GM12878 (cell line): ENCODE data around the gene HNRNPR. TPM values are rescaled to one million over a fixed set of nuclear protein-coding genes. Genes with fewer than 3 reads are reported as not detected.

Source experiments
- ATAC-seq: fragments of 200-7000 bp; cut with Tn5 transposase; 3 replicates; pipeline ENCODE4 v1.9.1; 2020; ENCODE audit warnings: mild to moderate bottlenecking, moderate library complexity
- BruUV-seq: library from RNA; stranded (reverse); fragments of 400-500 nt; replicated peaks from 2 replicates; lab custom pipeline; 2021; lab: Mats Ljungman, UMichigan
- CTCF ChIA-PET: fragments of 300-600 bp; sonication (Branson Sonifier 250); formaldehyde crosslinking; extraction: SDS; loops from one replicate; lab custom pipeline; 2021; ENCODE audit warnings: inconsistent platforms; lab: Yijun Ruan, JAX
- POLR2A ChIA-PET: fragments of 350-600 bp; formaldehyde crosslinking; extraction: SDS; loops from one replicate; lab custom pipeline; 2021; ENCODE audit warnings: inconsistent platforms; lab: Charles Lee
- RAD21 ChIA-PET: fragments of 300-600 bp; sonication (Branson Sonifier 250); formaldehyde crosslinking; loops from one replicate; lab custom pipeline; 2023; ENCODE audit warnings: antibody characterized with exemption; ENCODE audit not compliant: unreplicated experiment; lab: Charles Lee
- SMC1A ChIA-PET: fragments of 300-600 bp; sonication (Branson Sonifier 250); formaldehyde crosslinking; loops from one replicate; lab custom pipeline; 2023; ENCODE audit not compliant: unreplicated experiment, uncharacterized antibody; lab: Charles Lee
- DNase-seq: peaks from one replicate; pipeline ENCODE4 v3.0.0-alpha.2; 2011; ENCODE audit warnings: low read depth, low spot score
- FAIRE-seq: peaks from 3 replicates; lab custom pipeline; 2011; peaks lifted over from hg19 to GRCh38; lab: Jason Lieb, UNC
- H2AFZ ChIP-seq: 2 replicates; pipeline ENCODE4 v1.6.0; 2011; ENCODE audit warnings: low read depth, low read length, control low read depth; ENCODE audit not compliant: control insufficient read depth
- H3K27ac ChIP-seq: 2 replicates; pipeline ENCODE4 v1.5.1; 2011; ENCODE audit warnings: control low read depth; ENCODE audit not compliant: control insufficient read depth, insufficient read depth
- H3K27me3 ChIP-seq, 2 experiments: replicated peaks in 1 of 2; 2 replicates each; pipeline versions ENCODE4 v1.6.0 to v1.6.1; 2011; ENCODE audit warnings: low read length in 1 of 2; ENCODE audit not compliant: control insufficient read depth in 2 of 2, insufficient read depth in 2 of 2
- H3K36me3 ChIP-seq, 2 experiments: 2 replicates each; pipeline ENCODE4 v1.5.1; 2011; ENCODE audit warnings: low read length in 1 of 2; ENCODE audit not compliant: control insufficient read depth in 2 of 2, insufficient read depth in 2 of 2
- H3K4me1 ChIP-seq: 2 replicates; pipeline ENCODE4 v1.6.1; 2011; ENCODE audit warnings: mild to moderate bottlenecking, low read length, moderate library complexity, mixed read lengths; ENCODE audit not compliant: control insufficient read depth, insufficient read depth
- H3K4me2 ChIP-seq: 2 replicates; pipeline ENCODE4 v1.6.0; 2011; ENCODE audit warnings: control low read depth; ENCODE audit not compliant: control insufficient read depth, insufficient read depth
- H3K4me3 ChIP-seq: fragments of 200-600 bp; sonication (generic); 2 replicates; pipeline ENCODE4 v1.5.1; 2016
- H3K79me2 ChIP-seq: 2 replicates; pipeline ENCODE4 v1.6.0; 2011; ENCODE audit warnings: low read length; ENCODE audit not compliant: control insufficient read depth, insufficient read depth
- H3K9ac ChIP-seq: 2 replicates; pipeline ENCODE4 v1.8.0; 2011; ENCODE audit warnings: low read length, control low read depth, mixed read lengths; ENCODE audit not compliant: control insufficient read depth, insufficient read depth
- H3K9me3 ChIP-seq: replicated peaks from 3 replicates; pipeline ENCODE4 v1.5.1; 2011; ENCODE audit warnings: mild to moderate bottlenecking, low read length; ENCODE audit not compliant: control insufficient read depth, insufficient read depth
- H4K20me1 ChIP-seq: 2 replicates; pipeline ENCODE4 v1.6.0; 2011; ENCODE audit not compliant: control insufficient read depth, insufficient read depth
- BHLHE40 ChIP-seq, 2 experiments: fragments of 450-650 bp in 1 of 2; IDR thresholded peaks; 2 replicates each; pipeline ENCODE4 v1.6.1; 2011 to 2017; ENCODE audit warnings: low read depth in 2 of 2, borderline replicate concordance in 1 of 2, improper control_type of control experiment in 1 of 2, low read length in 1 of 2, mild to moderate bottlenecking in 1 of 2
- BMI1 ChIP-seq: fragments of 450-650 bp; IDR thresholded peaks from 2 replicates; pipeline ENCODE4 v1.6.1; 2016; ENCODE audit warnings: mild to moderate bottlenecking, moderate library complexity, borderline replicate concordance
- BRCA1 ChIP-seq: IDR thresholded peaks from 2 replicates; pipeline ENCODE4 v1.6.1; 2011; ENCODE audit warnings: low read depth, low read length, improper control_type of control experiment
- CBFB ChIP-seq: IDR thresholded peaks from 2 replicates; pipeline ENCODE4 v1.6.1; 2016; ENCODE audit warnings: antibody characterized with exemption, low read depth
- LARP7 ChIP-seq: fragments of 450-650 bp; IDR thresholded peaks from 2 replicates; pipeline ENCODE4 v1.6.1; 2017; ENCODE audit warnings: mild to moderate bottlenecking
- MYC ChIP-seq: IDR thresholded peaks from 2 replicates; pipeline ENCODE4 v1.6.1; 2011; ENCODE audit warnings: mild to moderate bottlenecking, low read length, moderate library complexity, inconsistent platforms; ENCODE audit not compliant: insufficient read depth, insufficient replicate concordance, insufficient read length, severe bottlenecking
- PAX5 ChIP-seq: IDR thresholded peaks from 2 replicates; pipeline ENCODE4 v1.6.1; 2011; ENCODE audit warnings: low read depth, low read length, borderline replicate concordance
- RELA ChIP-seq: fragments of 450-650 bp; IDR thresholded peaks from 2 replicates; pipeline ENCODE4 v1.8.0; 2014; ENCODE audit warnings: borderline replicate concordance; ENCODE audit not compliant: partially characterized antibody
- SMARCA5 ChIP-seq: fragments of 450-650 bp; IDR thresholded peaks from 2 replicates; pipeline ENCODE4 v1.6.1; 2017; ENCODE audit warnings: mild to moderate bottlenecking
- SP1 ChIP-seq: IDR thresholded peaks from one replicate; pipeline ENCODE4 v1.6.1; 2011; ENCODE audit warnings: low read depth, low read length
- SPI1 ChIP-seq: IDR thresholded peaks from 2 replicates; pipeline ENCODE4 v1.6.1; 2011; ENCODE audit warnings: low read depth, mild to moderate bottlenecking, low read length, moderate library complexity, borderline replicate concordance; ENCODE audit not compliant: insufficient read depth
- TARDBP ChIP-seq: IDR thresholded peaks from 2 replicates; pipeline ENCODE4 v1.6.1; 2016; ENCODE audit warnings: borderline replicate concordance
- TBL1XR1 ChIP-seq: IDR thresholded peaks from 2 replicates; pipeline ENCODE4 v1.6.1; 2012; ENCODE audit warnings: low read depth, low read length, improper control_type of control experiment
- TCF7 ChIP-seq: IDR thresholded peaks from 2 replicates; pipeline ENCODE4 v1.6.1; 2014; ENCODE audit warnings: antibody characterized with exemption, borderline replicate concordance
- ZBTB40 ChIP-seq: fragments of 450-650 bp; IDR thresholded peaks from 2 replicates; pipeline ENCODE4 v1.6.1; 2016; ENCODE audit warnings: mild to moderate bottlenecking, moderate library complexity, borderline replicate concordance
- WGBS: methylation state at CpG from one replicate; pipeline ENCODE4 v1.1.6; 2016; ENCODE audit warnings: low lambda C conversion rate; ENCODE audit not compliant: insufficient replicate concordance, insufficient coverage; ENCODE audit errors: missing lambda C conversion rate; 5-methylcytosine and 5-hydroxymethylcytosine counted together
- in situ Hi-C: fragments of 300-500 bp; cut with MboI; formaldehyde crosslinking; loops from 9 replicates; pipeline ENCODE4 v1.14.3; 2018; ENCODE audit warnings: mixed read lengths
- intact Hi-C: fragments of 100-400 bp; cut with micrococcal nuclease; formaldehyde crosslinking; loops from one replicate; pipeline ENCODE4 v1.14.2; 2022; ENCODE audit not compliant: unreplicated experiment
- polyA plus RNA-seq, 11 experiments: library from polyadenylated mRNA; depleted of rRNA in 4 of 11; unstranded in 6 of 11; stranded (reverse) in 5 of 11; fragments of >200 nt; fragmentation: Nextera tagmentation in 4 of 11; fragmentation: Illumina TruSeq in 1 of 11; extraction: Ambion mirVana in 4 of 11; extraction: Trizol in 1 of 11; gene quantifications; 1 replicate in 1 of 11; 2 replicates in 10 of 11; pipeline versions ENCODE4 v1.2.1 to v1.2.3, GENCODE V29; 2011 to 2016; ENCODE audit warnings: inconsistent platforms in 2 of 11, missing spikeins in 2 of 11, low read depth in 1 of 11
- total RNA-seq, 4 experiments: library from RNA; depleted of rRNA in 3 of 4; stranded (reverse); fragments of >200 nt in 3 of 4; fragmentation: Illumina TruSeq in 1 of 4; extraction: Trizol in 1 of 4; gene quantifications; 2 replicates each; pipeline versions ENCODE4 v1.2.1 to v1.2.3, GENCODE V29; 2013 to 2021
- TF ChIP-seq, protein P1 (sequence below): IDR thresholded peaks from 2 replicates; pipeline ENCODE4 v1.6.1; 2011; ENCODE audit warnings: mild to moderate bottlenecking, low read depth, low read length, moderate library complexity; ENCODE audit not compliant: insufficient replicate concordance
- TF ChIP-seq, protein P2 (sequence below): IDR thresholded peaks from 2 replicates; pipeline ENCODE4 v1.6.1; 2011; ENCODE audit warnings: low read depth, low read length, improper control_type of control experiment, borderline replicate concordance

The HNRNPR gene
- total and polyA plus RNA-seq, 10 of the 15 experiments (the other 5 are each of a cell fraction or from before 2014, with no cell fraction given): 80.5 to 280 (median 218) TPM

DNA sequence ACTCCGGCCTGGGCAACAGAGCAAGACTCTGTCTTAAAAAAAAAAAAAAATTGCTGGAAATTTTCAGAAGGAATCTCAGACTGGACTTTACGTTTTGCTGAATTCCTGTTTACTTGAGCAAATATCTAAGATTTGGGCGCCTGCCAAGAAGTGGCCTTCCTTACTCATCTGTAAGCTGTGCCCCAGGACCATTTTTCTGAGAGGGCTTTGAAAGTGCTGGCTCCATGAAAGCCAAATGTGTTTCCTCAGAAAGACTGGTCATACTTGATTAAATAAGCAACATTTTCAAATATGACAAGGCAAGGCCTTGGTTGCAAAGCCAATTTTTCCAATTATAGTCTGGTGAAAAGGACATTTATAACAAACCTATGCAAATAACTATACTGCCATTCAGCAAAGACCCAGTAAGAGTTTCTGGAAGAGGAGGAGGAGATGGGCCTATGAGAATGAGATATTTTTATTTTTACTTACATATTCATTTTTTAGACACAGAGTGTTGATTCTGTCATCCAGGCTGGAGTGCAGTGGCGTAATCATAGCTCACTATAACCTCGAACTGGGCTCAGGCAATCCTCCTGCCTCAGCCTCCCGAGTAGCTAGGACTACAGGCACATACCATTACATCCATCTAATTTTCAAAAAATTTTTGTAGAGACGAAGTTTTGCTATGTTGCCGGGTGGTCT lies 70.5 kb downstream of the HNRNPR start:
- ChIA-PET RAD21 (interaction anchor here (0.6 kb wide), 1 partner anchor 124 kb away, joined by 4 read pairs; no protein-coding TSS in a partner anchor), SMC1A (no interaction called here), CTCF (interaction anchor here (0.7 to 1.6 kb wide), 3 partner anchors 15 to 90 kb away, joined by 3 to 5 read pairs (median 5); no protein-coding TSS in a partner anchor), POLR2A (interaction anchor here (0.7 kb wide), 1 partner anchor 268 kb away, joined by 3 read pairs; no protein-coding TSS in a partner anchor)
- H3K27ac ChIP-seq: no peak overlapping the region
- FAIRE-seq (no peak), ATAC-seq (no peak), DNase-seq (no peak)
- no peak overlapping the region for H3K4me2 ChIP-seq
- TF ChIP-seq CBFB: no peak
- TF ChIP-seq LARP7: no peak
- TF ChIP-seq TBL1XR1: no peak
- TF ChIP-seq BMI1: no peak
- no peak for TF ChIP-seq ZBTB40
- TF ChIP-seq, protein P1, sequence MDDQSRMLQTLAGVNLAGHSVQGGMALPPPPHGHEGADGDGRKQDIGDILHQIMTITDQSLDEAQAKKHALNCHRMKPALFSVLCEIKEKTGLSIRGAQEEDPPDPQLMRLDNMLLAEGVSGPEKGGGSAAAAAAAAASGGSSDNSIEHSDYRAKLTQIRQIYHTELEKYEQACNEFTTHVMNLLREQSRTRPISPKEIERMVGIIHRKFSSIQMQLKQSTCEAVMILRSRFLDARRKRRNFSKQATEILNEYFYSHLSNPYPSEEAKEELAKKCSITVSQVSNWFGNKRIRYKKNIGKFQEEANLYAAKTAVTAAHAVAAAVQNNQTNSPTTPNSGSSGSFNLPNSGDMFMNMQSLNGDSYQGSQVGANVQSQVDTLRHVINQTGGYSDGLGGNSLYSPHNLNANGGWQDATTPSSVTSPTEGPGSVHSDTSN: no peak
- TF ChIP-seq BRCA1: no peak
- TF ChIP-seq, protein P2, sequence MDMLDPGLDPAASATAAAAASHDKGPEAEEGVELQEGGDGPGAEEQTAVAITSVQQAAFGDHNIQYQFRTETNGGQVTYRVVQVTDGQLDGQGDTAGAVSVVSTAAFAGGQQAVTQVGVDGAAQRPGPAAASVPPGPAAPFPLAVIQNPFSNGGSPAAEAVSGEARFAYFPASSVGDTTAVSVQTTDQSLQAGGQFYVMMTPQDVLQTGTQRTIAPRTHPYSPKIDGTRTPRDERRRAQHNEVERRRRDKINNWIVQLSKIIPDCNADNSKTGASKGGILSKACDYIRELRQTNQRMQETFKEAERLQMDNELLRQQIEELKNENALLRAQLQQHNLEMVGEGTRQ: no peak
- TF ChIP-seq SP1: no peak
- no peak for TF ChIP-seq SMARCA5
- TF ChIP-seq TCF7: no peak
- no peak for TF ChIP-seq PAX5
- no peak for TF ChIP-seq SPI1
- TF ChIP-seq RELA: no peak
- TF ChIP-seq MYC: no peak
- TF ChIP-seq BHLHE40 (IDR thresholded peaks at IDR 0.05; ENCODE audit: borderline replicate concordance in 1 of 2, low read depth in 2 of 2, low read length in 1 of 2): no peak
- TF ChIP-seq TARDBP: no peak
- H2AFZ ChIP-seq: no peak overlapping the region
- H3K4me3 ChIP-seq: no peak overlapping the region
- no peaks in the 10 kb centered on the region for H3K4me1 ChIP-seq
- in situ Hi-C loops: no loop called here
- H3K9me3 ChIP-seq: no peaks in the 10 kb centered on the region
- intact Hi-C loops: loop anchor here (10.0 kb wide), 1 partner anchor 59 kb away; the partner anchor contains the start of gene HTR1D
- 56% methylated on average over 8 of the region's 8 CpGs for WGBS
- no peak overlapping the region for H3K9ac ChIP-seq
- BruUV-seq: no TSS peak
- H3K79me2 ChIP-seq: no peaks in the 10 kb centered on the region
- no peaks in the 10 kb centered on the region for H3K27me3 ChIP-seq
- H4K20me1 ChIP-seq: no peaks in the 10 kb centered on the region
- H3K36me3 ChIP-seq: no peaks in the 10 kb centered on the region
